GM19372 (cell line): ENCODE measurements around the gene EHMT1.
A peak's percentile ranks its signal among the peaks of the same experiment; 100 is the strongest.
"Not testable (repeated sequence)": the region's sequence is repeated elsewhere in the genome, so short reads cannot be mapped to it uniquely, and the experiment has no call there.

ENCODE experiments used
- ATAC-seq: cut with Tn5 transposase; IDR thresholded peaks from one replicate; pipeline ENCODE4 v1.9.1; 2021; ENCODE audit warnings: mild to moderate bottlenecking, low read depth, moderate library complexity; ENCODE audit not compliant: unreplicated experiment

Gene EHMT1

GRCh38 chr9:137710704-137711103 is 91.9 kb downstream of the EHMT1 start:
- ATAC-seq = no peak

GRCh38 chr9:137711678-137712105 is 92.9 kb downstream of the EHMT1 start:
- ATAC-seq = no peak

- no peak for ATAC-seq
Measured at GRCh38 chr9:137715321-137715720, 96.5 kb downstream of the EHMT1 start.

GRCh38 chr9:137715866-137716693 is 97.3 kb downstream of the EHMT1 start:
- ATAC-seq = not testable (repeated sequence)

GRCh38 chr9:137716694-137717287 is 98.0 kb downstream of the EHMT1 start:
- ATAC-seq = no peak

GRCh38 chr9:137717776-137718327 is 99.0 kb downstream of the EHMT1 start:
- ATAC-seq = no peak

- ATAC-seq = no peak
Measured at GRCh38 chr9:137719194-137719593, 100.4 kb downstream of the EHMT1 start.

GRCh38 chr9:137720571-137721110 is 101.8 kb downstream of the EHMT1 start:
- no peak for ATAC-seq

GRCh38 chr9:137721479-137721878 is 102.7 kb downstream of the EHMT1 start:
- ATAC-seq = no peak

- ATAC-seq = no peak
Measured at GRCh38 chr9:137721899-137722298, 103.1 kb downstream of the EHMT1 start.

- no peak for ATAC-seq
Measured at GRCh38 chr9:137722481-137722880, 103.7 kb downstream of the EHMT1 start.

- ATAC-seq = not testable (repeated sequence)
Measured at GRCh38 chr9:137723356-137723755, 104.6 kb downstream of the EHMT1 start.

- ATAC-seq = no peak
Measured at GRCh38 chr9:137723783-137724445, 105.1 kb downstream of the EHMT1 start.

- ATAC-seq = no peak
Measured at GRCh38 chr9:137724818-137725240, 106.0 kb downstream of the EHMT1 start.

- no peak for ATAC-seq
Measured at GRCh38 chr9:137725598-137725997, 106.8 kb downstream of the EHMT1 start.

GRCh38 chr9:137726336-137726735 is 107.5 kb downstream of the EHMT1 start:
- ATAC-seq = peak; percentile 86

- no peak for ATAC-seq
Measured at GRCh38 chr9:137726764-137727163, 108.0 kb downstream of the EHMT1 start.

- no peak for ATAC-seq
Measured at GRCh38 chr9:137727716-137728115, 108.9 kb downstream of the EHMT1 start.

GRCh38 chr9:137728444-137729311 is 109.9 kb downstream of the EHMT1 start:
- ATAC-seq = no peak
